Astrocyte of the spinal cord (primary cell): ENCODE measurements around the gene HOXD1.

Source experiments
- DNase-seq: peaks from one replicate; pipeline ENCODE4 v3.0.0; 2011; ENCODE audit warnings: low read depth, low spot score
- H3K4me3 ChIP-seq: 2 replicates; pipeline ENCODE4 v1.5.1; 2011; ENCODE audit warnings: low read depth, mild to moderate bottlenecking, low read length, moderate library complexity
- in situ Hi-C: cut with HindIII; loops from 2 replicates; pipeline ENCODE4 v1.10.0; 2017; ENCODE audit warnings: low sequenced_read_pairs
- TF ChIP-seq, protein P1 (sequence below): IDR thresholded peaks from 2 replicates; pipeline ENCODE4 v1.5.1; 2012; ENCODE audit warnings: low read depth, mild to moderate bottlenecking, low read length, inconsistent platforms

Gene HOXD1

GRCh38 chr2:176162911-176163671, 25.4 kb upstream of the HOXD1 start:
- DNase-seq, result no peak
- TF ChIP-seq, protein P1, sequence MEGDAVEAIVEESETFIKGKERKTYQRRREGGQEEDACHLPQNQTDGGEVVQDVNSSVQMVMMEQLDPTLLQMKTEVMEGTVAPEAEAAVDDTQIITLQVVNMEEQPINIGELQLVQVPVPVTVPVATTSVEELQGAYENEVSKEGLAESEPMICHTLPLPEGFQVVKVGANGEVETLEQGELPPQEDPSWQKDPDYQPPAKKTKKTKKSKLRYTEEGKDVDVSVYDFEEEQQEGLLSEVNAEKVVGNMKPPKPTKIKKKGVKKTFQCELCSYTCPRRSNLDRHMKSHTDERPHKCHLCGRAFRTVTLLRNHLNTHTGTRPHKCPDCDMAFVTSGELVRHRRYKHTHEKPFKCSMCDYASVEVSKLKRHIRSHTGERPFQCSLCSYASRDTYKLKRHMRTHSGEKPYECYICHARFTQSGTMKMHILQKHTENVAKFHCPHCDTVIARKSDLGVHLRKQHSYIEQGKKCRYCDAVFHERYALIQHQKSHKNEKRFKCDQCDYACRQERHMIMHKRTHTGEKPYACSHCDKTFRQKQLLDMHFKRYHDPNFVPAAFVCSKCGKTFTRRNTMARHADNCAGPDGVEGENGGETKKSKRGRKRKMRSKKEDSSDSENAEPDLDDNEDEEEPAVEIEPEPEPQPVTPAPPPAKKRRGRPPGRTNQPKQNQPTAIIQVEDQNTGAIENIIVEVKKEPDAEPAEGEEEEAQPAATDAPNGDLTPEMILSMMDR, result no peak
- in situ Hi-C loops, result no loop called here
- H3K4me3 ChIP-seq, result no peak overlapping the region

GRCh38 chr2:176163672-176164056, 24.8 kb upstream of the HOXD1 start:
- no peak overlapping the region for H3K4me3 ChIP-seq
- DNase-seq, result no peak
- TF ChIP-seq, protein P1, result no peak
- in situ Hi-C loops, result no loop called here

GRCh38 chr2:176164201-176164600, 24.3 kb upstream of the HOXD1 start:
- no peak overlapping the region for H3K4me3 ChIP-seq
- TF ChIP-seq, protein P1, result no peak
- no peak for DNase-seq
- in situ Hi-C loops, result no loop called here

DNA sequence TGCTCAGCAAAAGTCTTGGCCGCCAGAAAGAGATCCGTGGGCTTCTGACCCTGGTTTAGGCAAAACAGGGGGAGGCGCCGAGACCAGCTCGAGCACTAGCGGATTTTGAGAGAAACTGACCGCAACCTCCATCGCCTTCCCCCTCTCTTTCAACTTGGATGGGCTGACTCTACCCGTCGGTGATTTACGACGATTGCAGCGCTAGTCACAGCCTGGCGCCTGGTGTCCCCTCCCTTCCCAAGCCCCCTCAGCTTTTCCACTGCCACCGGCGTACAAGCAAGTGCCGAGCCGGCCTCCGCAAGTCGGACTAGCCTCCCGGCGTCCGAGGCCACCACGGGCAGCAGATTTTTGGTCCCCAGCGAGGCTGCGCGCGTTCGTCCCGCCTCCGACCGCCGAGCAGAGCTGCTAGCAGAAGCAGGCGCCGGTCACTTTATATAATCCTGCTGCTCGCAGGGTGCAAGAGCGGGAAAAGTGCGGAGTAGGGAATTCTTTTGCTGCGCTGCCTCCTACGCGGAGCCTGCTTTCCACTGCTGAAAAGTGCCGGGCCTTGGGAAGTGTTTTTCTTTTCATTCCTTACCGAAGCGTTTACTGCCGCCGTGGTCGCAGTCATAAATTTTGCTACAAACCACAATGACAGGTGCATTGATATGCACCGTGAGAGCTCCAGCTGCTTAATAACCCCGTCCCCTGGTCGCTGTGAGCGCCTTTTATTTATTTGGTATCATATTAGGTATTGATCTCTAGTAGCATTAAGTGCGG, 23.7 kb upstream of the HOXD1 start:
- DNase-seq, result no peak
- TF ChIP-seq, protein P1, result no peak
- H3K4me3 ChIP-seq, result no peak overlapping the region
- in situ Hi-C loops, result no loop called here

DNA sequence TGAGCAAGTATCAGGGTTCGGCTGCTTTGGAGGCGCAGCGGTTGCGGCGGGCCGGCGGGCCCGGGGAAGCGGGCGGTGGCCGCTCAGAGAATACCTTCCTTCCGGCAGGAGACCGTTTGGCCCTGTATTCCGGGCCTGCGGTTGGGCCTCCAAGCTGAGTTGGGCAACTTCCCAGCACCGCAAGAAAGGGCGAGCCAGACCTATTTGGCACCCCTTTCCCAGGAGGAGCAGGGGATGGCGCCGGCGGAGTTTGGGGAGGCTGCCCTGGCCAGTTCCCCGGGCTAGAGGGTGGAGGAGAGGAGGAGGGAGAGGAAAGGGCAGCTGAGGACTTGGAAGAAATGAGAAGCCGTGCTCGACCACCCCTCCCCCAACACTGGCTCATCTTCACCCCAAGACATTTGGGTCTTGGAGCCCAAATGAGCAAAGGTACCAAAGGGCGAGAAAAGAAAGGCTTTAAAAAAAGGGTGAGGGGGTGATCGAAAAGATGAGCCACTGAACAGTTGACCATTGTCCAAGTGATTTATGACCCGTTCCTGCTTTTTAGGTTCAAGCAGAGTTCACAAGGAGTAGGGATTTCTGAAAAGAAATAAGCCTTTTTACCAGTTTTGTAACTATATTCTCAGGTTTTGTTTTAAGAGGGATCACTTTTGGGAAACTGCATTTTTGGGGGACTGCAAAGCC, 23.0 kb upstream of the HOXD1 start:
- TF ChIP-seq, protein P1, result no peak
- H3K4me3 ChIP-seq, result no peak overlapping the region
- in situ Hi-C loops, result no loop called here
- no peak for DNase-seq

DNA sequence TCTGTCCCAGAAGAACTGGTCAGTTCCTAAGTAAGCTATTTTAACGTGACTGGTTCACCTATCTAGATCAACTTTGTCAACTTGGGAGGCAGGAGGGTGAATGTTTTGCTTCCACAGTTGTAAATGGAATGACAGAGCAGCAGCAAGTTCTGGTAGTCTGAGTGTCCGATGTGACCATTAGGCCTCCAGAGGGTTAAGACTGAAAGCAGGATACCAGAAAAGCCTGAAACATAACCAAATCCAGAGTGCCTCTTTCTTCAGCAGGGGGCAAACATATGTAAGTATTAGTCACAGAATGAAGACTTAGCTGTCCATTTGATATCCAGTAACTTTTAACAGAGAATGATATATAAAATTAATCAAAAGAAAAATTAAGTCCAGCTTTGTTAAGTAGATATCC, 22.2 kb upstream of the HOXD1 start:
- in situ Hi-C loops, result no loop called here
- TF ChIP-seq, protein P1, result no peak
- DNase-seq, result no peak

More for the DNA sequence above, 22.2 kb upstream of the HOXD1 start:
- H3K4me3 ChIP-seq, result no peak overlapping the region
